Measurements from ENCODE around the gene NEK7.

NEK7 gene

DNA sequence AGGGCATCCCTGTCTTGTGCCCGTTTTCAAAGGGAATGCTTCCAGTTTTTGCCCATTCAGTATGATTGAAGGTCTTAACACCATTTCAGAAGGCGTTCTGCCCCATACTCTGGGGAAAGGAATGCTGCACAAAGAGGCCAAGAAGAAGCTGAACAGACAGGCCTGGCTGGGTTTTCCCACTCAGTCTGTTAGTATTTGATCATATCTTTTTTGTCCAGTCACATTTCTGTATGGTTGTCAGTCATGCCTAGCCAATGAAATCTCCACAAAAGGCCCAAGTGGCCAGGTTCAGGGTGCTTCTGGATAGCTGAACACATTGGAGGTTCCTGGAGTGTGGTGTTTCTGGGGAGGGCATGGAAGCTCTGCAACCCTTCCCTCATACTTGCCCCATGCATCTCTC, 72.1 kb downstream of the NEK7 start:
- no peak overlapping the region for H3K4me3 ChIP-seq (ENCODE audit: low read depth, low read length)
- peaks cover 2% of the 10 kb centered on the region for H3K79me1 ChIP-seq (ENCODE audit: low read length)
- peaks cover 5 to 6% of the 10 kb centered on the region in 2 experiments for H3K4me1 ChIP-seq (ENCODE audit: control insufficient read depth in 1 of 2, insufficient read depth in 2 of 2, low read length in 2 of 2)
- H3K36me3 ChIP-seq (ENCODE audit: control insufficient read depth in 1 of 2, insufficient read depth in 2 of 2, low read length in 2 of 2) = peaks cover 0 to 1% of the 10 kb centered on the region in 2 experiments
- H3K9me3 ChIP-seq (ENCODE audit: insufficient read depth, low read depth, low read length) = no peaks in the 10 kb centered on the region
- no peak overlapping the region for H4K12ac ChIP-seq (ENCODE audit: low read depth, low read length)
- H2BK120ac ChIP-seq (ENCODE audit: insufficient read depth, low read length, poor library complexity) = peak overlapping the region; percentile 53
- H3K4ac ChIP-seq (ENCODE audit: low read depth, low read length) = peak overlapping the region; percentile 71
- H4K8ac ChIP-seq (ENCODE audit: low read depth, low read length) = no peak overlapping the region
- peak; percentile 87 to 88 for DNase-seq
- peaks cover 1% of the 10 kb centered on the region for H3K79me2 ChIP-seq (ENCODE audit: control insufficient read depth, insufficient read depth, low read length, poor library complexity)
- no peak overlapping the region for H4K91ac ChIP-seq (ENCODE audit: low read depth, low read length)
- no peaks in the 10 kb centered on the region for H3K27me3 ChIP-seq (ENCODE audit: insufficient read depth, low read length)
- H2AK5ac ChIP-seq (ENCODE audit: low read length) = no peak overlapping the region
- H3K23ac ChIP-seq (ENCODE audit: low read length) = no peak overlapping the region
- H3K18ac ChIP-seq (ENCODE audit: low read length) = no peak overlapping the region
- no peak overlapping the region for H3K9ac ChIP-seq (ENCODE audit: low read length)
- no peak overlapping the region for H3K4me2 ChIP-seq (ENCODE audit: low read length)
- no CpG with 5 or more reads among the region's 2 CpGs for WGBS (ENCODE audit: extremely low coverage, insufficient coverage, insufficient read length)
- H2AFZ ChIP-seq (ENCODE audit: insufficient read depth, low read length, poor library complexity) = no peak overlapping the region
- H3K14ac ChIP-seq (ENCODE audit: low read length) = no peak overlapping the region
- no peak overlapping the region for H2BK12ac ChIP-seq (ENCODE audit: low read length)
- H2BK5ac ChIP-seq (ENCODE audit: low read depth, low read length, poor library complexity) = no peak overlapping the region
- peak overlapping the region; percentile 52 for H3K27ac ChIP-seq (ENCODE audit: low read depth, low read length)

DNA sequence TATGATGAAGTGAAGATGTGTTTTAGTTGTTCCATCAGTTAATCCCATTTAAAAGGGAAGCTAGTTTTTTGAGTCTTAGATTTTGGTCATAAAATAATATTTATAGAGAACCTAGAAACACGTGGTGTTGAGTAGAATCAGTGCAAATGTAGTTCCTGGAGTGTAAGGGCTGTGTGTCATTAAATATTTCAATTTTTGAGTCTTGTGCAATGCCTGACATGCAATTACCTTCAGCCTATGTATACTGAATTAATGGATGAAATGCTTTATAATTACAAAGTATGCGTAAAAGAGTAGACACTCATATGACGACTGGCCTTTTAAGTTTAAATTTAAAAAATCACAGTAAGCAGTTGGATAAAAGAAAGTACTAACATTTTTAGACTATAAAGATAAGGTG, 75.0 kb downstream of the NEK7 start:
- Histone ChIP-seq H2BK5ac (ENCODE audit: low read depth, low read length, poor library complexity) (no peak overlapping the region), H3K79me1 (ENCODE audit: low read length) (peaks cover 2% of the 10 kb centered on the region), H4K12ac (ENCODE audit: low read depth, low read length) (no peak overlapping the region), H3K4me3 (ENCODE audit: low read depth, low read length) (no peak overlapping the region), H3K27ac (ENCODE audit: low read depth, low read length) (no peak overlapping the region), H3K4ac (ENCODE audit: low read depth, low read length) (no peak overlapping the region), H3K36me3 (ENCODE audit: control insufficient read depth in 1 of 2, insufficient read depth in 2 of 2, low read length in 2 of 2) (peaks cover 0 to 1% of the 10 kb centered on the region in 2 experiments), H3K18ac (ENCODE audit: low read length) (no peak overlapping the region), H3K9ac (ENCODE audit: low read length) (no peak overlapping the region), H3K9me3 (ENCODE audit: insufficient read depth, low read depth, low read length) (no peaks in the 10 kb centered on the region), H3K23ac (ENCODE audit: low read length) (no peak overlapping the region), H2AFZ (ENCODE audit: insufficient read depth, low read length, poor library complexity) (no peak overlapping the region), H3K79me2 (ENCODE audit: control insufficient read depth, insufficient read depth, low read length, poor library complexity) (peaks cover 1% of the 10 kb centered on the region), H2BK12ac (ENCODE audit: low read length) (no peak overlapping the region), H4K8ac (ENCODE audit: low read depth, low read length) (no peak overlapping the region), H4K91ac (ENCODE audit: low read depth, low read length) (no peak overlapping the region), H2AK5ac (ENCODE audit: low read length) (no peak overlapping the region), H2BK120ac (ENCODE audit: insufficient read depth, low read length, poor library complexity) (no peak overlapping the region), H3K4me1 (ENCODE audit: control insufficient read depth in 1 of 2, insufficient read depth in 2 of 2, low read length in 2 of 2) (peaks cover 5 to 8% of the 10 kb centered on the region in 2 experiments), H3K14ac (ENCODE audit: low read length) (no peak overlapping the region), H3K27me3 (ENCODE audit: insufficient read depth, low read length) (no peaks in the 10 kb centered on the region), H3K4me2 (ENCODE audit: low read length) (no peak overlapping the region)
- WGBS (ENCODE audit: extremely low coverage, insufficient coverage, insufficient read length) = no CpG with 5 or more reads among the region's 3 CpGs
- DNase-seq = peak in 1 of 2 donors; percentile 40

DNA sequence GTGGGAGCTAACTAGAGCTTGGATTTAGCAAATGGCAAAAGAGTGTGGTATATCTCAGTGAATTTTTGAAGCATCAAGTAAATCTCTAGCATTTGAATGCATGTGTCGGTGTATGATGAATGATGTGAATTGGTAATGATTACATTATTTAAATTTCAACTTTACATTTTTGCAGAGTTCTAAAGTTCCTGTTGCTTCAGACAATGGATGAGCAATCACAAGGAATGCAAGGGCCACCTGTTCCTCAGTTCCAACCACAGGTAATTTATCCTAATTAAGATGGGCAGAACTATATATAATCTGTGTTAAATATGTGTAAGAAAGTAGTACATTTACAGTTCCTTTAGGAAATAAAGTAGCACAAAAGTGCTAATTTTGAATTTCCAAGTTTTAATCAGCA, 75.6 kb downstream of the NEK7 start:
- Histone ChIP-seq H3K4ac (ENCODE audit: low read depth, low read length) (no peak overlapping the region), H3K79me2 (ENCODE audit: control insufficient read depth, insufficient read depth, low read length, poor library complexity) (peaks cover 1% of the 10 kb centered on the region), H3K4me2 (ENCODE audit: low read length) (no peak overlapping the region), H3K9me3 (ENCODE audit: insufficient read depth, low read depth, low read length) (no peaks in the 10 kb centered on the region), H3K79me1 (ENCODE audit: low read length) (peaks cover 2% of the 10 kb centered on the region), H2AFZ (ENCODE audit: insufficient read depth, low read length, poor library complexity) (no peak overlapping the region), H3K18ac (ENCODE audit: low read length) (no peak overlapping the region), H2AK5ac (ENCODE audit: low read length) (no peak overlapping the region), H3K27me3 (ENCODE audit: insufficient read depth, low read length) (no peaks in the 10 kb centered on the region), H3K4me3 (ENCODE audit: low read depth, low read length) (no peak overlapping the region), H3K23ac (ENCODE audit: low read length) (no peak overlapping the region), H3K14ac (ENCODE audit: low read length) (no peak overlapping the region), H4K8ac (ENCODE audit: low read depth, low read length) (no peak overlapping the region), H4K91ac (ENCODE audit: low read depth, low read length) (no peak overlapping the region), H2BK5ac (ENCODE audit: low read depth, low read length, poor library complexity) (no peak overlapping the region), H2BK120ac (ENCODE audit: insufficient read depth, low read length, poor library complexity) (no peak overlapping the region), H3K9ac (ENCODE audit: low read length) (no peak overlapping the region), H3K36me3 (ENCODE audit: control insufficient read depth in 1 of 2, insufficient read depth in 2 of 2, low read length in 2 of 2) (peaks cover 0 to 1% of the 10 kb centered on the region in 2 experiments), H3K27ac (ENCODE audit: low read depth, low read length) (no peak overlapping the region), H3K4me1 (ENCODE audit: control insufficient read depth in 1 of 2, insufficient read depth in 2 of 2, low read length in 2 of 2) (peaks cover 5 to 8% of the 10 kb centered on the region in 2 experiments), H2BK12ac (ENCODE audit: low read length) (no peak overlapping the region), H4K12ac (ENCODE audit: low read depth, low read length) (no peak overlapping the region)
- WGBS (ENCODE audit: extremely low coverage, insufficient coverage, insufficient read length) = no CpG with 5 or more reads among the region's 1 CpG
- DNase-seq = peak in 1 of 2 donors; percentile 64

DNA sequence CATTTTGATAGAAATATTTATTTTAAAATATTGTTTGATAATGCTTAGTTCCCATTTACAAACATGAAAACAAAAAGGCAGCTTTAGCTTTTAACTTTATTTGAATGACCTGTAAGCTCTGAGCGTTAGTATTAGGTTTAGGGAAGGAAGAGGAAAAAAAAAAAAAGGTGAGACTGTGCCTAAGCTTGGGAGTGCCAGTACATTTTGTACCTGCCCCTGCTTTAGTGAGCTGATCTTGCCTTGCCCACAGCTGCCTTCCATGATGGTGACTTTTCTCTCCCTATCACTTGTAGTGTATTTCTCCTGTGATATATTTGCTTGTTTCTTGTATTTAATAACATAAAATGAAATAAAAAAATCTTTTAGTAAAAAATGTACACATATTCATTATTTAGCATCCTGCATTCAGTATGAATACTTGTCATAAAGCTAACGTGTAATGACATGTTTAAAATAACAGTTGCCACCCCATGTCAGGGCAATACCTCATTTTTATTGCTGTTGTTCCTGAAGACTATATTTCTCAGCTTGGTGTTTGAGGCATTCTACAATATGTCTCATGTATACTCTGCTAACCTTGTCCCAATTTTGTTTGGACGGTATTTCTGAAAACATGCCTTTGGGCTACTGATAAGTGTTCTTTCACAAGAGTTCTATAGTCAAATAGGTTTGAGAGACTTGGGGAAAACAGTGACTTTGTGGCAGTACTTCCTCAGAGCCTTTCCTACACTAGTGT, 76.3 kb downstream of the NEK7 start:
- H3K4ac ChIP-seq (ENCODE audit: low read depth, low read length) = no peak overlapping the region
- H3K79me1 ChIP-seq (ENCODE audit: low read length) = peaks cover 2% of the 10 kb centered on the region
- peaks cover 5 to 8% of the 10 kb centered on the region in 2 experiments for H3K4me1 ChIP-seq (ENCODE audit: control insufficient read depth in 1 of 2, insufficient read depth in 2 of 2, low read length in 2 of 2)
- no peak overlapping the region for H3K27ac ChIP-seq (ENCODE audit: low read depth, low read length)
- no peak overlapping the region for H3K9ac ChIP-seq (ENCODE audit: low read length)
- no peaks in the 10 kb centered on the region for H3K9me3 ChIP-seq (ENCODE audit: insufficient read depth, low read depth, low read length)
- no peak overlapping the region for H2BK120ac ChIP-seq (ENCODE audit: insufficient read depth, low read length, poor library complexity)
- H3K14ac ChIP-seq (ENCODE audit: low read length) = no peak overlapping the region
- no peak overlapping the region for H3K23ac ChIP-seq (ENCODE audit: low read length)
- peak in 1 of 2 donors; percentile 72 for DNase-seq
- no CpG with 5 or more reads among the region's 3 CpGs for WGBS (ENCODE audit: extremely low coverage, insufficient coverage, insufficient read length)
- no peak overlapping the region for H3K4me2 ChIP-seq (ENCODE audit: low read length)
- no peak overlapping the region for H3K18ac ChIP-seq (ENCODE audit: low read length)
- H3K36me3 ChIP-seq (ENCODE audit: control insufficient read depth in 1 of 2, insufficient read depth in 2 of 2, low read length in 2 of 2) = peaks cover 0 to 1% of the 10 kb centered on the region in 2 experiments
- H4K12ac ChIP-seq (ENCODE audit: low read depth, low read length) = no peak overlapping the region
- H2AFZ ChIP-seq (ENCODE audit: insufficient read depth, low read length, poor library complexity) = no peak overlapping the region
- no peak overlapping the region for H4K8ac ChIP-seq (ENCODE audit: low read depth, low read length)
- H3K4me3 ChIP-seq (ENCODE audit: low read depth, low read length) = no peak overlapping the region
- H3K27me3 ChIP-seq (ENCODE audit: insufficient read depth, low read length) = no peaks in the 10 kb centered on the region
- no peak overlapping the region for H4K91ac ChIP-seq (ENCODE audit: low read depth, low read length)
- no peak overlapping the region for H2AK5ac ChIP-seq (ENCODE audit: low read length)
- peaks cover 1% of the 10 kb centered on the region for H3K79me2 ChIP-seq (ENCODE audit: control insufficient read depth, insufficient read depth, low read length, poor library complexity)
- H2BK12ac ChIP-seq (ENCODE audit: low read length) = no peak overlapping the region
- H2BK5ac ChIP-seq (ENCODE audit: low read depth, low read length, poor library complexity) = no peak overlapping the region
